ENCODE measurements around the gene MYO18B. TPM values are rescaled to one million over a fixed set of nuclear protein-coding genes. Genes with fewer than 3 reads are reported as not detected.

Gene MYO18B
- total and polyA plus RNA-seq, 2 donors (not counting 3 experiments of a cell fraction or from before 2014, with no cell fraction given) = 0.01 TPM; not detected in 1

DNA sequence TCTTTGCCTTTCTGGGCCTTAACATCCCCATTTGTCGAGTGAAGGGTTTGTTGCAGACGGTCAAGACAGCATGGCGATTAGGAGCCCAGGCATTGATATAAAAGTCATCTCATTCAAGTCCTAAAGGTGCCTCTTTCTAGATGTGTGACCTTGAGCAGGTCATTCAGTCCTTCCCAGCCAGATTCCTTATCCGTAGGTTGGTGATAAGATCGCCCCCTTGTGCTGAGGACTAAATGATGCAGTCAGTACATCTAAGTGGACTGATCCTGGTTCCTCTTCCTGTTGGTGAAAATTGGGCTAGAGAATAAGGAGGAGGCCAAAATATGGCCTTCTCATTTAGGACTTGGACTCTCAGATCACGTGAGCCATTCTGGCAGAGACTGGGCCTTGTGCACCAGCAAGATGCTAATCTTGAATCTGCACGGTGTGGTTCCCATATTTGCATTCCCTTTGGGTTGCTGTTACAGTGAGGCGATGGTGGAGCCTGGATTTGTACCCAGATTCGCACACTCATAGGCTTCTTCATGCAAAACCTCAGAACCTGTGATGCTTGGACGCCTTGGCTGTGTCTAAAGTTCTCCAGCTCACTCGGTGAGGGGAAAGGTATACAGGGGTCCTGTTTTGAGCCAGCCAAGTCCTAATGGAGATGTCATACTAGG lies 156.8 kb downstream of the MYO18B start:
- Histone ChIP-seq H4K20me1 (replicated peaks; ENCODE audit: control insufficient read depth, extremely low read depth, insufficient read depth, low read length) (no peaks in the 10 kb centered on the region), H2AFZ (ENCODE audit: low read depth, low read length) (no peak overlapping the region), H3K27ac (ENCODE audit: insufficient read depth, low read depth, low read length) (no peak overlapping the region), H3K4me2 (ENCODE audit: insufficient read depth, low read length) (no peak overlapping the region), H3K9me1 (replicated peaks; ENCODE audit: control insufficient read depth, extremely low read depth, insufficient read depth, low read length) (no peaks in the 10 kb centered on the region), H3K4me1 (ENCODE audit: control insufficient read depth, extremely low read depth, insufficient read depth, low read length) (no peaks in the 10 kb centered on the region), H3K9ac (replicated peaks; ENCODE audit: extremely low read depth, insufficient read depth, low read length) (no peak overlapping the region), H3K27me3 (ENCODE audit: control insufficient read depth in 2 of 2, insufficient read depth in 2 of 2, low read length in 2 of 2) (no peaks in the 10 kb centered on the region), H3K79me2 (ENCODE audit: control insufficient read depth, insufficient read depth, low read length) (no peaks in the 10 kb centered on the region), H3K36me3 (ENCODE audit: control insufficient read depth in 2 of 2, extremely low read depth in 1 of 2, insufficient read depth in 2 of 2, low read length in 2 of 2) (no peaks in the 10 kb centered on the region), H3K4me3 (replicated peaks in 1 of 3; ENCODE audit: insufficient read depth in 1 of 3, low read depth in 1 of 3, low read length in 3 of 3) (no peak overlapping the region), H3K9me3 (replicated peaks; ENCODE audit: control insufficient read depth, insufficient read depth, low read length) (no peaks in the 10 kb centered on the region)
- TF ChIP-seq, protein P1, sequence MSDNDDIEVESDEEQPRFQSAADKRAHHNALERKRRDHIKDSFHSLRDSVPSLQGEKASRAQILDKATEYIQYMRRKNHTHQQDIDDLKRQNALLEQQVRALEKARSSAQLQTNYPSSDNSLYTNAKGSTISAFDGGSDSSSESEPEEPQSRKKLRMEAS (IDR thresholded peaks at IDR 0.05; ENCODE audit: insufficient read depth, insufficient read length) = no peak
- TF ChIP-seq, protein P2, sequence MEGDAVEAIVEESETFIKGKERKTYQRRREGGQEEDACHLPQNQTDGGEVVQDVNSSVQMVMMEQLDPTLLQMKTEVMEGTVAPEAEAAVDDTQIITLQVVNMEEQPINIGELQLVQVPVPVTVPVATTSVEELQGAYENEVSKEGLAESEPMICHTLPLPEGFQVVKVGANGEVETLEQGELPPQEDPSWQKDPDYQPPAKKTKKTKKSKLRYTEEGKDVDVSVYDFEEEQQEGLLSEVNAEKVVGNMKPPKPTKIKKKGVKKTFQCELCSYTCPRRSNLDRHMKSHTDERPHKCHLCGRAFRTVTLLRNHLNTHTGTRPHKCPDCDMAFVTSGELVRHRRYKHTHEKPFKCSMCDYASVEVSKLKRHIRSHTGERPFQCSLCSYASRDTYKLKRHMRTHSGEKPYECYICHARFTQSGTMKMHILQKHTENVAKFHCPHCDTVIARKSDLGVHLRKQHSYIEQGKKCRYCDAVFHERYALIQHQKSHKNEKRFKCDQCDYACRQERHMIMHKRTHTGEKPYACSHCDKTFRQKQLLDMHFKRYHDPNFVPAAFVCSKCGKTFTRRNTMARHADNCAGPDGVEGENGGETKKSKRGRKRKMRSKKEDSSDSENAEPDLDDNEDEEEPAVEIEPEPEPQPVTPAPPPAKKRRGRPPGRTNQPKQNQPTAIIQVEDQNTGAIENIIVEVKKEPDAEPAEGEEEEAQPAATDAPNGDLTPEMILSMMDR (IDR thresholded peaks at IDR 0.05; ENCODE audit: extremely low read depth in 1 of 2, insufficient read depth in 1 of 2, low read depth in 1 of 2, low read length in 2 of 2) = peak; percentile 12
- DNase-seq (ENCODE audit: low read depth, low spot score) (no peak), FAIRE-seq (no peak)
- POLR2A ChIA-PET = no interaction called here
- dilution Hi-C loops (cut with MboI; ENCODE audit: extremely low pct_ligation_motif_present, low sequenced_read_pairs) (no loop called here), intact Hi-C loops (cut with micrococcal nuclease) (no loop called here)
- BruUV-seq (replicated peaks) = no TSS peak
- CTCF ChIA-PET = no interaction called here

DNA sequence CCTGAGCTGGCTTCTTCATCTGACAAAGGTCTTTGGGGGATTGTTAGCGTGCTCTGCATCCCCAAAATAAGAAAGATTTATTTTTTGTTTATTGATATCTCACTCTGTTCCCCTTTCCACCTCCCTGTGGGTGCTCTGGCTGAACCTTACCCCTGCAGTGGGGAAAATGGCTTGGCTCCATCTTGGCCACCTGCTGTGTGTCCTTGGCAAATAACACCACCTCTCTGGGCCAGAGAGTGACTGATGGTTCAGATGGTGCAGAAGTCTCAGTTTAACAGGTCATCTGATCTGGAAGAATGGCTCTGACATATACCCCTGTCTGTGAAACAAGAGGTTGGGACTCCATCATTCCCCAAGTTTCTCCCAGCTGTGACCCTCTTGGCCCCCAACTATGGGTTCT lies 157.6 kb downstream of the MYO18B start:
- ChIA-PET CTCF (no interaction called here), POLR2A (no interaction called here)
- H3K79me2 ChIP-seq (ENCODE audit: control insufficient read depth, insufficient read depth, low read length) = no peaks in the 10 kb centered on the region
- no peak for TF ChIP-seq FOS (IDR thresholded peaks at IDR 0.05; ENCODE audit: borderline replicate concordance, insufficient read depth, low read length)
- TF ChIP-seq, protein P1 (IDR thresholded peaks at IDR 0.05; ENCODE audit: insufficient read depth, insufficient read length) = no peak
- no peak for TF ChIP-seq GATA2 (IDR thresholded peaks at IDR 0.05; ENCODE audit: insufficient read depth, insufficient read length, low read depth, low read length)
- TF ChIP-seq EZH2 (IDR thresholded peaks at IDR 0.05; ENCODE audit: borderline replicate concordance, low read depth, low read length, severe bottlenecking) = no peak
- TF ChIP-seq MYC (IDR thresholded peaks at IDR 0.05; ENCODE audit: low read depth, low read length) = no peak
- TF ChIP-seq POLR2A (IDR thresholded peaks at IDR 0.05; ENCODE audit: low read depth, low read length) = no peak
- TF ChIP-seq, protein P2 (IDR thresholded peaks at IDR 0.05; ENCODE audit: extremely low read depth in 1 of 2, insufficient read depth in 1 of 2, low read depth in 1 of 2, low read length in 2 of 2) = no peak
- no peak for TF ChIP-seq JUN (IDR thresholded peaks at IDR 0.05; ENCODE audit: borderline replicate concordance, insufficient read depth, insufficient read length, low read depth)
- dilution Hi-C loops (cut with MboI; ENCODE audit: extremely low pct_ligation_motif_present, low sequenced_read_pairs) = no loop called here
- no peak overlapping the region for H3K27ac ChIP-seq (ENCODE audit: insufficient read depth, low read depth, low read length)
- H2AFZ ChIP-seq (ENCODE audit: low read depth, low read length) = no peak overlapping the region
- no peaks in the 10 kb centered on the region for H3K36me3 ChIP-seq (ENCODE audit: control insufficient read depth in 2 of 2, extremely low read depth in 1 of 2, insufficient read depth in 2 of 2, low read length in 2 of 2)
- no TSS peak for BruUV-seq (replicated peaks)
- H3K4me1 ChIP-seq (ENCODE audit: control insufficient read depth, extremely low read depth, insufficient read depth, low read length) = no peaks in the 10 kb centered on the region
- no peak overlapping the region for H3K4me2 ChIP-seq (ENCODE audit: insufficient read depth, low read length)
- H3K27me3 ChIP-seq (ENCODE audit: control insufficient read depth in 2 of 2, insufficient read depth in 2 of 2, low read length in 2 of 2) = no peaks in the 10 kb centered on the region
- FAIRE-seq = no peak
- intact Hi-C loops (cut with micrococcal nuclease) = no loop called here
- no peak overlapping the region for H3K4me3 ChIP-seq (replicated peaks in 1 of 3; ENCODE audit: insufficient read depth in 1 of 3, low read depth in 1 of 3, low read length in 3 of 3)
- no peak for DNase-seq (ENCODE audit: low read depth, low spot score)
- H3K9ac ChIP-seq (replicated peaks; ENCODE audit: extremely low read depth, insufficient read depth, low read length) = no peak overlapping the region
- no peaks in the 10 kb centered on the region for H4K20me1 ChIP-seq (replicated peaks; ENCODE audit: control insufficient read depth, extremely low read depth, insufficient read depth, low read length)
- no peaks in the 10 kb centered on the region for H3K9me3 ChIP-seq (replicated peaks; ENCODE audit: control insufficient read depth, insufficient read depth, low read length)
- no peaks in the 10 kb centered on the region for H3K9me1 ChIP-seq (replicated peaks; ENCODE audit: control insufficient read depth, extremely low read depth, insufficient read depth, low read length)

Measured in endothelial cell of umbilical vein (primary cell).